Neural cell (in vitro differentiated cells): Measurements from ENCODE around the gene WNT4. TPM values are rescaled to one million over a fixed set of nuclear protein-coding genes. Genes with fewer than 3 reads are reported as not detected.

Experiments used
- H2AFZ ChIP-seq: fragments of 200-600, 300-800 bp; sonication (generic), shearing (Covaris generic); 2 replicates; pipeline ENCODE4 v1.6.0; 2014; ENCODE audit warnings: low read depth, mild to moderate bottlenecking, antibody characterized with exemption, low read length, moderate library complexity
- H3F3A ChIP-seq: fragments of 200-600 bp; shearing (Covaris generic); 2 replicates; pipeline ENCODE4 v1.6.1; 2016; ENCODE audit warnings: mild to moderate bottlenecking, moderate library complexity, mixed read lengths, antibody characterized with exemption, low read length; ENCODE audit not compliant: insufficient read depth, poor library complexity, severe bottlenecking
- H3K27ac ChIP-seq: fragments of 200-600, 300-800 bp; sonication (generic), shearing (Covaris generic); 2 replicates; pipeline ENCODE4 v1.5.1; 2014; ENCODE audit warnings: mild to moderate bottlenecking, low read length, moderate library complexity
- H3K27me3 ChIP-seq: fragments of 300-800, 200-600 bp; sonication (generic), shearing (Covaris generic); 2 replicates; pipeline ENCODE4 v1.6.0; 2014; ENCODE audit warnings: mild to moderate bottlenecking, low read depth, low read length, moderate library complexity; ENCODE audit not compliant: insufficient read depth
- H3K36me3 ChIP-seq: fragments of 300-800, 200-600 bp; sonication (generic), shearing (Covaris generic); 2 replicates; pipeline ENCODE4 v1.5.1; 2014; ENCODE audit warnings: mild to moderate bottlenecking, antibody characterized with exemption, low read length, moderate library complexity; ENCODE audit not compliant: insufficient read depth
- H3K4me2 ChIP-seq: fragments of 300-800, 200-600 bp; sonication (generic), shearing (Covaris generic); 2 replicates; pipeline ENCODE4 v1.6.0; 2014; ENCODE audit warnings: mild to moderate bottlenecking, low read length
- H3K4me3 ChIP-seq: fragments of 300-800, 200-600 bp; sonication (generic), shearing (Covaris generic); 2 replicates; pipeline ENCODE4 v1.5.1; 2014; ENCODE audit warnings: mild to moderate bottlenecking, low read length, moderate library complexity
- H3K79me2 ChIP-seq: fragments of 200-600 bp; shearing (Covaris generic); replicated peaks from 2 replicates; pipeline ENCODE4 v1.6.0; 2014; ENCODE audit warnings: mild to moderate bottlenecking, low read length, moderate library complexity; ENCODE audit not compliant: insufficient read depth
- H3K9ac ChIP-seq: fragments of 300-800, 200-600 bp; sonication (generic), shearing (Covaris generic); 2 replicates; pipeline ENCODE4 v1.6.1; 2016; ENCODE audit warnings: mild to moderate bottlenecking, low read length, mixed read lengths
- H3K9me2 ChIP-seq: fragments of 200-600 bp; shearing (Covaris generic); 2 replicates; pipeline ENCODE4 v1.6.1; 2016; ENCODE audit warnings: mild to moderate bottlenecking, low read length, mixed read lengths; ENCODE audit not compliant: insufficient read depth
- H3K9me3 ChIP-seq: fragments of 200-600, 300-800 bp; sonication (generic), shearing (Covaris generic); 2 replicates; pipeline ENCODE4 v1.6.1; 2016; ENCODE audit warnings: mild to moderate bottlenecking, mixed run types, low read length, moderate library complexity, mixed read lengths
- H4K20me1 ChIP-seq: fragments of 200-600 bp; shearing (Covaris generic); 2 replicates; pipeline ENCODE4 v1.6.1; 2016; ENCODE audit warnings: mild to moderate bottlenecking, mixed run types; ENCODE audit not compliant: insufficient read depth
- EP300 ChIP-seq: fragments of 450-650 bp; conservative IDR thresholded peaks from 2 replicates; pipeline ENCODE4 v1.6.1; 2014; ENCODE audit warnings: antibody characterized with exemption, mild to moderate bottlenecking, moderate library complexity; ENCODE audit not compliant: poor library complexity, severe bottlenecking
- EZH2 ChIP-seq: fragments of 200-600, 300-800 bp; shearing (Covaris generic), sonication (generic); IDR thresholded peaks from 2 replicates; pipeline ENCODE4 v1.6.1; 2014; ENCODE audit warnings: antibody characterized with exemption, low read length, borderline replicate concordance, mild to moderate bottlenecking; ENCODE audit not compliant: insufficient read depth, poor library complexity, severe bottlenecking
- MXI1 ChIP-seq: fragments of 450-650 bp; conservative IDR thresholded peaks from 2 replicates; pipeline ENCODE4 v1.6.1; 2014; ENCODE audit warnings: antibody characterized with exemption, mild to moderate bottlenecking; ENCODE audit not compliant: poor library complexity, severe bottlenecking
- POLR2AphosphoS5 ChIP-seq: IDR thresholded peaks from 2 replicates; pipeline ENCODE4 v1.6.1; 2012
- RAD21 ChIP-seq: fragments of 450-650 bp; conservative IDR thresholded peaks from 2 replicates; pipeline ENCODE4 v1.6.1; 2014; ENCODE audit warnings: antibody characterized with exemption, mild to moderate bottlenecking, moderate library complexity
- SMC3 ChIP-seq: fragments of 450-650 bp; conservative IDR thresholded peaks from 2 replicates; pipeline ENCODE4 v1.6.1; 2014; ENCODE audit warnings: antibody characterized with exemption, mild to moderate bottlenecking, moderate library complexity; ENCODE audit not compliant: poor library complexity
- TAF1 ChIP-seq: IDR thresholded peaks from 2 replicates; pipeline ENCODE4 v1.6.1; 2012; ENCODE audit warnings: low read depth
- polyA plus RNA-seq: library from polyadenylated mRNA; depleted of rRNA; stranded (reverse); fragments of >200 nt; gene quantifications from 2 replicates; pipeline ENCODE4 v1.2.3, GENCODE V29; 2014
- TF ChIP-seq, protein P1 (sequence below): fragments of 450-650 bp; IDR thresholded peaks from 2 replicates; pipeline ENCODE4 v1.5.1; 2014; ENCODE audit warnings: antibody characterized with exemption, mild to moderate bottlenecking, moderate library complexity; ENCODE audit not compliant: poor library complexity, severe bottlenecking
- TF ChIP-seq, protein P2 (sequence below): IDR thresholded peaks from 2 replicates; pipeline ENCODE4 v1.6.1; 2012; ENCODE audit warnings: borderline replicate concordance

Gene WNT4
- polyA plus RNA-seq, 1 donor from 2014 or later = 5.1 TPM

DNA sequence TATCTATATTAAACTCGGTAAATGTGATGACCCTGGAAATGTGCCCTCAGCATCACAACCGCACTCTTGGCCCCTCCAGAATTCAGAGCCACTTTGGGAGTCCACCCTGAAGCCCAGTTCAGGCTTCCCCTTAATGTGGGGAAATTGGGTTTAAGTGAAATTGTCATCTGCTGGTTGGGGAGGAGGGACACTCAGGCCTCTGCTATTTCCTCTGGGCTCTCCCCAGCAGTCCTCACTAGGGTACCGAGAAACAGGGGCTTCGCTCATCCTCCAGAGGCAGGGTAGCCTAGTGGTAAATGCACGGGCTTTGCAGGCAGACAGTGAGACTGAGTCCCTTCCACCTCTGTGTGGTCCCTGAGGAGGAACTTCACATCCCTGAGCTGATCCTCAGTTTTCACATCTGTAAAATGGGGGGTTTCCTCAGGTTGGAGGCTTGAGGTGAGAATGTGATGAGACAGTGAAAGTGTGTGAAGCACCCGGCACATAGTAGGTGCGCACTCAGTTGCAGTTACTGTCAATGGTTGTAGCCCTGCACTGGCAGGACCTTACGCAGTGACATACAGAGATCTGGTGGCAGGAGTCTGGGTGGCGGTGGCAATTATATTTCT, 14.6 kb upstream of the WNT4 start:
- H3K9ac ChIP-seq = no peak overlapping the region

DNA sequence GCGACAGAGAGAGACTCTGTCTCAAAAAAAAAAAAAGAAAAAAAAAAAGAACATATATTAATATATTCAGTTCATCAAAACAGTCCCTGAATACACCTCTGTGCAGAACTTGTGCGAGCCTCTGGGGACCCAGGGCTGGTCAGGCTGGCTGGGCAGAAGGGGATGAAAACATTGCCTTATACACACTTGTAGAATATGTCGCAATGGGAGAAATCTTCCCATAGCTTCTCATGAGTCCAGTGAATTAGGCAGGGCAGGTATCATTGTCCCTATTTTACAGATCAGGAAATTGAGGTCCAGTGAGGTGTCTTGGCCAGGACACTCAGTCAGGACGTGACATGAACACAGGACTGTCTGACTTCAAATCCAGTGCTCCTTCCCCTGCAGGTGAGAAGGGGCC, 12.6 kb upstream of the WNT4 start:
- no peaks in the 10 kb centered on the region for H3F3A ChIP-seq
- no peak overlapping the region for H2AFZ ChIP-seq
- no peaks in the 10 kb centered on the region for H3K9me3 ChIP-seq
- no peak overlapping the region for H3K4me3 ChIP-seq
- no peaks in the 10 kb centered on the region for H3K36me3 ChIP-seq
- no peak for TF ChIP-seq MXI1
- no peak for TF ChIP-seq TAF1
- no peak for TF ChIP-seq EZH2
- no peak for TF ChIP-seq SMC3
- TF ChIP-seq POLR2AphosphoS5 = no peak
- TF ChIP-seq, protein P1, sequence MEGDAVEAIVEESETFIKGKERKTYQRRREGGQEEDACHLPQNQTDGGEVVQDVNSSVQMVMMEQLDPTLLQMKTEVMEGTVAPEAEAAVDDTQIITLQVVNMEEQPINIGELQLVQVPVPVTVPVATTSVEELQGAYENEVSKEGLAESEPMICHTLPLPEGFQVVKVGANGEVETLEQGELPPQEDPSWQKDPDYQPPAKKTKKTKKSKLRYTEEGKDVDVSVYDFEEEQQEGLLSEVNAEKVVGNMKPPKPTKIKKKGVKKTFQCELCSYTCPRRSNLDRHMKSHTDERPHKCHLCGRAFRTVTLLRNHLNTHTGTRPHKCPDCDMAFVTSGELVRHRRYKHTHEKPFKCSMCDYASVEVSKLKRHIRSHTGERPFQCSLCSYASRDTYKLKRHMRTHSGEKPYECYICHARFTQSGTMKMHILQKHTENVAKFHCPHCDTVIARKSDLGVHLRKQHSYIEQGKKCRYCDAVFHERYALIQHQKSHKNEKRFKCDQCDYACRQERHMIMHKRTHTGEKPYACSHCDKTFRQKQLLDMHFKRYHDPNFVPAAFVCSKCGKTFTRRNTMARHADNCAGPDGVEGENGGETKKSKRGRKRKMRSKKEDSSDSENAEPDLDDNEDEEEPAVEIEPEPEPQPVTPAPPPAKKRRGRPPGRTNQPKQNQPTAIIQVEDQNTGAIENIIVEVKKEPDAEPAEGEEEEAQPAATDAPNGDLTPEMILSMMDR = no peak
- no peak for TF ChIP-seq EP300
- TF ChIP-seq RAD21 = no peak
- TF ChIP-seq, protein P2, sequence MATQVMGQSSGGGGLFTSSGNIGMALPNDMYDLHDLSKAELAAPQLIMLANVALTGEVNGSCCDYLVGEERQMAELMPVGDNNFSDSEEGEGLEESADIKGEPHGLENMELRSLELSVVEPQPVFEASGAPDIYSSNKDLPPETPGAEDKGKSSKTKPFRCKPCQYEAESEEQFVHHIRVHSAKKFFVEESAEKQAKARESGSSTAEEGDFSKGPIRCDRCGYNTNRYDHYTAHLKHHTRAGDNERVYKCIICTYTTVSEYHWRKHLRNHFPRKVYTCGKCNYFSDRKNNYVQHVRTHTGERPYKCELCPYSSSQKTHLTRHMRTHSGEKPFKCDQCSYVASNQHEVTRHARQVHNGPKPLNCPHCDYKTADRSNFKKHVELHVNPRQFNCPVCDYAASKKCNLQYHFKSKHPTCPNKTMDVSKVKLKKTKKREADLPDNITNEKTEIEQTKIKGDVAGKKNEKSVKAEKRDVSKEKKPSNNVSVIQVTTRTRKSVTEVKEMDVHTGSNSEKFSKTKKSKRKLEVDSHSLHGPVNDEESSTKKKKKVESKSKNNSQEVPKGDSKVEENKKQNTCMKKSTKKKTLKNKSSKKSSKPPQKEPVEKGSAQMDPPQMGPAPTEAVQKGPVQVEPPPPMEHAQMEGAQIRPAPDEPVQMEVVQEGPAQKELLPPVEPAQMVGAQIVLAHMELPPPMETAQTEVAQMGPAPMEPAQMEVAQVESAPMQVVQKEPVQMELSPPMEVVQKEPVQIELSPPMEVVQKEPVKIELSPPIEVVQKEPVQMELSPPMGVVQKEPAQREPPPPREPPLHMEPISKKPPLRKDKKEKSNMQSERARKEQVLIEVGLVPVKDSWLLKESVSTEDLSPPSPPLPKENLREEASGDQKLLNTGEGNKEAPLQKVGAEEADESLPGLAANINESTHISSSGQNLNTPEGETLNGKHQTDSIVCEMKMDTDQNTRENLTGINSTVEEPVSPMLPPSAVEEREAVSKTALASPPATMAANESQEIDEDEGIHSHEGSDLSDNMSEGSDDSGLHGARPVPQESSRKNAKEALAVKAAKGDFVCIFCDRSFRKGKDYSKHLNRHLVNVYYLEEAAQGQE = no peak
- H3K79me2 ChIP-seq = no peaks in the 10 kb centered on the region
- H3K27me3 ChIP-seq = no peaks in the 10 kb centered on the region
- H3K9ac ChIP-seq = no peak overlapping the region
- H3K27ac ChIP-seq = no peak overlapping the region
- H4K20me1 ChIP-seq = no peaks in the 10 kb centered on the region
- no peaks in the 10 kb centered on the region for H3K9me2 ChIP-seq
- H3K4me2 ChIP-seq = no peak overlapping the region

More for the DNA sequence above, 14.6 kb upstream of the WNT4 start:
- Histone ChIP-seq H3K4me3 (no peak overlapping the region), H3K27ac (no peak overlapping the region), H3K36me3 (no peaks in the 10 kb centered on the region), H3K27me3 (no peaks in the 10 kb centered on the region), H2AFZ (no peak overlapping the region), H3K79me2 (no peaks in the 10 kb centered on the region), H3K4me2 (no peak overlapping the region), H4K20me1 (no peaks in the 10 kb centered on the region), H3K9me2 (no peaks in the 10 kb centered on the region), H3F3A (no peaks in the 10 kb centered on the region), H3K9me3 (no peaks in the 10 kb centered on the region)
- TF ChIP-seq TAF1 (no peak), SMC3 (no peak), POLR2AphosphoS5 (no peak), EP300 (no peak), EZH2 (no peak), MXI1 (no peak)
- TF ChIP-seq, protein P2 = no peak
- TF ChIP-seq, protein P1 = no peak
